BE2C (cell line): Measurements from ENCODE around the gene SHC2.
A peak's percentile ranks its signal among the peaks of the same experiment; 100 is the strongest.
"Not testable (repeated sequence)": the region's sequence is repeated elsewhere in the genome, so short reads cannot be mapped to it uniquely, and the experiment has no call there.

Experiments used
- DNase-seq: peaks from one replicate; pipeline ENCODE4 v3.0.0-alpha.2; 2020
- H3K27me3 ChIP-seq: fragments of 250-450 bp; sonication (Bioruptor Pico); 2 replicates; pipeline ENCODE4 v1.5.1; 2020; ENCODE audit warnings: mild to moderate bottlenecking
- H3K36me3 ChIP-seq: fragments of 250-450 bp; sonication (Bioruptor Pico); 2 replicates; pipeline ENCODE4 v1.5.1; 2020; ENCODE audit warnings: mild to moderate bottlenecking
- H3K4me1 ChIP-seq: fragments of 250-450 bp; sonication (Bioruptor Pico); 2 replicates; pipeline ENCODE4 v1.5.1; 2020
- H3K4me3 ChIP-seq: 2 replicates; pipeline ENCODE4 v1.5.1; 2011; ENCODE audit warnings: low read depth, low read length
- H3K9me3 ChIP-seq: fragments of 250-450 bp; sonication (Bioruptor Pico); 2 replicates; pipeline ENCODE4 v1.5.1; 2020
- TF ChIP-seq, protein P1 (sequence below): IDR thresholded peaks from 2 replicates; pipeline ENCODE4 v1.5.1; 2012; ENCODE audit warnings: mild to moderate bottlenecking, low read depth, low read length

The SHC2 gene

DNA sequence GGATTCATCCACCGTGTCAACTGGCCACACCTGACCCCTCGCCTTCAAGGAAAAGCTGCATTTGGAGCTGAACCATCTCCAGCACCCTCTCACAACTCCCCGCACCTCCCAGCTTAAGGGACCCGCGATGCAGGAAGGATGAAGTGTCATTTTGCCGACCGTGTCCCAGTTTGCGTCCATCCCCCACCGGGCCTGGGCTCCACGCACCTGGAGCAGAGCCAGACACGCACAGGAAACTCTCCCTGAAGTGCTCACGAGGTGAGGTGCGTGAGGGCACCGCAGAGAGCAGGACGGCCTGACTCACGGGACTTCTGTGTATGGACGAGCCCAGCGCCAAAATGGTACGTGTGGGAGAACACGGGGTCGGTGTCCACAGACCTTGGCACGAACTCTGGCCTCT lies 7.2 kb downstream of the SHC2 start:
- Histone ChIP-seq H3K4me1 (no peaks in the 10 kb centered on the region), H3K4me3 (no peak overlapping the region), H3K9me3 (peaks cover 5% of the 10 kb centered on the region; the same call in 1 of the 2 replicates), H3K36me3 (no peaks in the 10 kb centered on the region), H3K27me3 (no peaks in the 10 kb centered on the region)
- DNase-seq, result no peak
- TF ChIP-seq, protein P1, sequence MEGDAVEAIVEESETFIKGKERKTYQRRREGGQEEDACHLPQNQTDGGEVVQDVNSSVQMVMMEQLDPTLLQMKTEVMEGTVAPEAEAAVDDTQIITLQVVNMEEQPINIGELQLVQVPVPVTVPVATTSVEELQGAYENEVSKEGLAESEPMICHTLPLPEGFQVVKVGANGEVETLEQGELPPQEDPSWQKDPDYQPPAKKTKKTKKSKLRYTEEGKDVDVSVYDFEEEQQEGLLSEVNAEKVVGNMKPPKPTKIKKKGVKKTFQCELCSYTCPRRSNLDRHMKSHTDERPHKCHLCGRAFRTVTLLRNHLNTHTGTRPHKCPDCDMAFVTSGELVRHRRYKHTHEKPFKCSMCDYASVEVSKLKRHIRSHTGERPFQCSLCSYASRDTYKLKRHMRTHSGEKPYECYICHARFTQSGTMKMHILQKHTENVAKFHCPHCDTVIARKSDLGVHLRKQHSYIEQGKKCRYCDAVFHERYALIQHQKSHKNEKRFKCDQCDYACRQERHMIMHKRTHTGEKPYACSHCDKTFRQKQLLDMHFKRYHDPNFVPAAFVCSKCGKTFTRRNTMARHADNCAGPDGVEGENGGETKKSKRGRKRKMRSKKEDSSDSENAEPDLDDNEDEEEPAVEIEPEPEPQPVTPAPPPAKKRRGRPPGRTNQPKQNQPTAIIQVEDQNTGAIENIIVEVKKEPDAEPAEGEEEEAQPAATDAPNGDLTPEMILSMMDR, result no peak

DNA sequence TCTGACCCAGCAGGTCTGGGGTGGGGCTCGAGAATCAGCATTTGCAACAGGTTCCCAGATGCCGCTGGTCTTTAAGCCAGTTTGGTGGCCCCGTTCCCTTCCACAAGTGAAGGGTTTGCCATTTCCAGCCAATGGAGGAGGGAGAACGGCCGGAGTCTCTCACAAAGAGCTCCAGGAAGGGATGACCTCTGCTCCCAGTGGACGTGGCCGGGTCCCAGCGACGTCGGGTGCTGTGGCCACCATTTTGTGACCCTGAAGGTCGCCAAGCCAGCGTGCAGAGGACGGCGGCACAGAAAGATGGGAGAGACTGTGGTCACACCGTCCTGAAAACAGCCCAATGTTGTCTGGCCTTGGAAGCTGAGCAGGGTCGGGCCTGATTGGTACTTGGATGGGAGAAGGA lies 8.0 kb downstream of the SHC2 start:
- TF ChIP-seq, protein P1, result no peak
- no peak overlapping the region for H3K4me3 ChIP-seq
- H3K27me3 ChIP-seq, result no peaks in the 10 kb centered on the region
- H3K4me1 ChIP-seq, result no peaks in the 10 kb centered on the region
- H3K36me3 ChIP-seq, result no peaks in the 10 kb centered on the region
- no peak for DNase-seq
- H3K9me3 ChIP-seq, result peaks cover 5% of the 10 kb centered on the region; the same call in 1 of the 2 replicates

DNA sequence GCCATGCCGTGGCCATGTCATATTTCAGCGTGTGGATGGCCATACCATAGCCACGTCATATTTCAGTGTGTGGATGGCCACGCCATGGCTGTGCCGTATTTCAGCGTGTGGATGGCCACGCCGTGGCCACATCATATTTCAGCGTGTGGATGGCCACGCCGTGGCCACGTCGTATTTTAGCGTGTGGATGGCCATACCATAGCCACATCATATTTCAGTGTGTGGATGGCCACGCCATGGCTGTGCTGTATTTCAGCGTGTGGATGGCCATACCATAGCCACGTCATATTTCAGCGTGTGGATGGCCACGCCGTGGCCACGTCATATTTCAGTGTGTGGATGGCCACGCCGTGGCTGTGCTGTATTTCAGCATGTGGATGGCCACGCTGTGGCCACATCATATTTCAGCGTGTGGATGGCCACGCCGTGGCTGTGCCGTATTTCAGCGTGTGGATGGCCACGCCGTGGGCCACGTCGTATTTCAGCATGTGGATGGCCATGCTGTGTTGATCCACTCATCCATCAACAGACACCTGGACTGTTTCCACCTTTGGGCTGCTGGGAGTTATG lies 9.8 kb downstream of the SHC2 start:
- H3K4me1 ChIP-seq, H3K4me3 ChIP-seq, H3K36me3 ChIP-seq, DNase-seq, H3K27me3 ChIP-seq, H3K9me3 ChIP-seq: not testable (repeated sequence)

DNA sequence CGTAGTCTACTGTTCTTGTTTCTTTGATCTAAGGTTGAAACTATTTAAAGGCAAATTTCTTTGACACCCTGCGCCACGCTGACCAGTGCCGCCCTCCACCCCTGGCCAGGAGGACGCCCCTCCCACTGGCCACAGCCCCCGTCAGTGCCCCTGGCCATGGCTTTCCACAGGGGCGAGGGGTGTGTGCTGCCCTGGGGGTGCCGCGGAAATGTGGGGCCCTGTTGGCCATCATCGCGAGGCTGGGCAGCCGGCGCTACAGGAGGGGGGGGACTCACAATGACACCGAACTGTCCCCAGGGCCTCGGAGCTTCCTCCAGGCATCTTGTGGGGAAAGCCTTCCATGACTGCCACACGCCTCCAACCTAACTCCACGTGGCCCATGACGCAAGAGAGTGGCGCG lies 10.9 kb downstream of the SHC2 start:
- H3K36me3 ChIP-seq, result no peaks in the 10 kb centered on the region
- no peak for DNase-seq
- H3K9me3 ChIP-seq, result peaks cover 5% of the 10 kb centered on the region; the same call in 1 of the 2 replicates
- H3K4me3 ChIP-seq, result no peak overlapping the region
- TF ChIP-seq, protein P1, result no peak
- H3K27me3 ChIP-seq, result no peaks in the 10 kb centered on the region
- no peaks in the 10 kb centered on the region for H3K4me1 ChIP-seq

DNA sequence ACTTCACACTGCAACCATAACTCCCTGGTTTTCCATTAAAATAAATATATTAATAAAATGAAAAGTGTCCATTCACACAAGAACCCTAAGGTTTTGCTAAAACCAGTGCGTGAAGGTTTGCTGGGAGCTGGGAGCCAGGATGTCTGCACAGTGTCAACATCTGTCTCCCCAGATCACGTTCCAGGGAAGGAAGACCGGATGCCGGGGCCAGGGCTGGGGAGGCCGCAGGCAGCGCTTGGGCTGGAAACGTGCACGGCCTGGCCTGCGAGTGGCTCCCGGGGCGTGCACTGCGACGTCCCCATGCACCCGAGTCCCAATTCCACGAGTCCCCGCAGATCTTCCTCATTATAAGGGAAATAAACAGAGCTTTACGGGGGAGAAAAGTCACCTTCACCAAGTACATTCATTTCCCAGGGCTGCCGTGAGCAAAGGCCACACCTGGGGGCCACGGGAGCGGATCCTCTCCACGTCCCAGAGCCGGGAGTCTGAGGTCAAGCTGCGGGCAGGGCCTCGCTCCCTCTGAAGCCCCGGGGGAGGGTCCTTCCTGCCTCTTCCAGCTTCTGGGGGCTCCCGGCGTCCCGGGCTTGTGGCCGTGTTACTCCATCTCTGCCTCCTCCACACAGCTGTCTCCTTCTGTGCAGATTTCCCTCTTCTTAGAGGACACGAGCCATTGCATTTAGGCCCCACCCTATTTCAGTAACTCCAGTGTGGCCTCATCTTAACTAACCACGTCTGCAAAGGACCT lies 12.8 kb downstream of the SHC2 start:
- peak; percentile 37 for DNase-seq
- no peaks in the 10 kb centered on the region for H3K27me3 ChIP-seq
- H3K36me3 ChIP-seq, result no peaks in the 10 kb centered on the region
- H3K4me3 ChIP-seq, result no peak overlapping the region
- H3K4me1 ChIP-seq, result no peaks in the 10 kb centered on the region
- TF ChIP-seq, protein P1, result no peak
- H3K9me3 ChIP-seq, result peaks cover 5% of the 10 kb centered on the region; the same call in 1 of the 2 replicates

DNA sequence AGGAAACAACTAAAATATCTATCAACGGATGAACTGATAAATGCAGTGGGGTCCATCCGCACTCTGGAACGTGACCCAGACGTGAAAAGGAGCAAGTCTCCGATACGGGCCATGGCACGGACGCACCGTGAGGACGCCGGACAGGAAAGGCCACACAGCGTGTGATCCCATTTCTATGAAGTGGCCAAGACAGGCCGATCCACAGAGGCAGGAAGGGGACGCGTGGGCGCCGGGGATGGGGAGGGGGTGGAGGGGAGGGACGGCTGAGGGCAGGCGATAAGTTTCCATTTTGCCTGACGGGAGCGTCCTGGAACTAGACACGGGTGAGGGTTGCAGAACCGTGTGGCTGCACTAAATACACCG lies 13.8 kb downstream of the SHC2 start:
- Histone ChIP-seq H3K36me3 (no peaks in the 10 kb centered on the region), H3K4me1 (no peaks in the 10 kb centered on the region), H3K4me3 (no peak overlapping the region), H3K9me3 (peaks cover 5% of the 10 kb centered on the region; the same call in 1 of the 2 replicates), H3K27me3 (no peaks in the 10 kb centered on the region)
- no peak for DNase-seq
- TF ChIP-seq, protein P1, result no peak
